HG03097 (cell line): ENCODE data around the gene S100A2.
"Not testable (repeated sequence)": the region's sequence is repeated elsewhere in the genome, so short reads cannot be mapped to it uniquely, and the experiment has no call there.

Experiments
- ATAC-seq: cut with Tn5 transposase; IDR thresholded peaks from one replicate; pipeline ENCODE4 v1.9.1; 2021; ENCODE audit not compliant: unreplicated experiment, low FRiP score

S100A2 gene

GRCh38 chr1:153566414-153567371 lies 1.0 kb upstream of the S100A2 start:
- ATAC-seq = no peak

- no peak for ATAC-seq
Observed at GRCh38 chr1:153563991-153564390, 1.7 kb downstream of the S100A2 start.

- no peak for ATAC-seq
Observed at GRCh38 chr1:153563483-153563901, 2.2 kb downstream of the S100A2 start.

GRCh38 chr1:153562021-153562420 lies 3.6 kb downstream of the S100A2 start:
- not testable (repeated sequence) for ATAC-seq

DNA sequence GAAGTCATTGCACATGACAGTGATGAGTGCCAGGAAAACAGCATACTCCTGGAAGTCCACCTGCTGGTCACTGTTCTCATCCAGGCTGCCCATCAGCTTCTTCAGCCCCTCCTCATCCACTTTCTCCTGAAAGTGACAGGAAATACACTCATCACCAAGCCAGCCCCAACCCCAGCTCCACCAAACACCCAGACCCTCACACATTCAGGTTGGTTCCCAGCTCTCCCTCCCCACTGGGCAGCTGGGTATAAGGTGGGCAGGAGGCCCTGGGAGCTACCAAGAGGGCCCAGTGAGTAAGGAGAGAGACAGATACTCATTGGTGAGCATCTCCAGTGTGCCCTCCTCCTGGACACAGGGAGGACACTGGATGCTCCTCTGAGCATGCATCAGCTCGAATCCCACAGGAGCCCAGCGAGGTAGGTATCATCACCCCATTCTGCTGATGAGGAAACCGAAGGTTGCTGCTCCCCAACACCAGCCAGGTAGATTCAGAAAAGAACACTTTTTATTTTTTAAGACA lies 4.1 kb downstream of the S100A2 start:
- no peak for ATAC-seq

- ATAC-seq = no peak
Observed at GRCh38 chr1:153560771-153561465, 4.7 kb downstream of the S100A2 start.

GRCh38 chr1:153560241-153560640 lies 5.4 kb downstream of the S100A2 start:
- no peak for ATAC-seq

DNA sequence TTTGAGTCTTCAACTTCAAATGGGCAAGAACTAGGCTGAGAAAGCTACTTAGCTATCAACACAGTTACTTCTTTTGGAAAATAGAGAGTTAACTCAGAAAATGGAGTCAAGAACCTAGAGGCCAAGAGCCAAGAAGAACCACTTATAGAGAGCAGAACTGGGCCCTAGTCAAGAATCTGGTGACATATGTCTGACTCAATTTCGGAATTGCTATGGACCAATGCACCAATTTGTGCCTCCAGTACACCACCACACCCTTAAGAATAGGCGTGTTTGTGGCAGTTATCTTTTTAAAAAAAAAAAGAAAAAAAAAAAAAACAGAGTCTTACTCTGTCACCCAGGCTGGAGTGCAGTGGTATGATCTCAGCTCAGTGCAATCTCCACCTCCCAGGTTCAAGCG lies 7.8 kb downstream of the S100A2 start:
- ATAC-seq = no peak

GRCh38 chr1:153556348-153556747 lies 9.3 kb downstream of the S100A2 start:
- no peak for ATAC-seq

- ATAC-seq = no peak
Observed at GRCh38 chr1:153553830-153554541, 11.7 kb downstream of the S100A2 start.

GRCh38 chr1:153553096-153553495 lies 12.5 kb downstream of the S100A2 start:
- ATAC-seq = no peak

- no peak for ATAC-seq
Observed at GRCh38 chr1:153552335-153552734, 13.3 kb downstream of the S100A2 start.

GRCh38 chr1:153550827-153551500 lies 14.7 kb downstream of the S100A2 start:
- no peak for ATAC-seq

GRCh38 chr1:153550398-153550758 lies 15.3 kb downstream of the S100A2 start:
- no peak for ATAC-seq

- ATAC-seq = no peak
Observed at GRCh38 chr1:153549741-153550397, 15.8 kb downstream of the S100A2 start.

DNA sequence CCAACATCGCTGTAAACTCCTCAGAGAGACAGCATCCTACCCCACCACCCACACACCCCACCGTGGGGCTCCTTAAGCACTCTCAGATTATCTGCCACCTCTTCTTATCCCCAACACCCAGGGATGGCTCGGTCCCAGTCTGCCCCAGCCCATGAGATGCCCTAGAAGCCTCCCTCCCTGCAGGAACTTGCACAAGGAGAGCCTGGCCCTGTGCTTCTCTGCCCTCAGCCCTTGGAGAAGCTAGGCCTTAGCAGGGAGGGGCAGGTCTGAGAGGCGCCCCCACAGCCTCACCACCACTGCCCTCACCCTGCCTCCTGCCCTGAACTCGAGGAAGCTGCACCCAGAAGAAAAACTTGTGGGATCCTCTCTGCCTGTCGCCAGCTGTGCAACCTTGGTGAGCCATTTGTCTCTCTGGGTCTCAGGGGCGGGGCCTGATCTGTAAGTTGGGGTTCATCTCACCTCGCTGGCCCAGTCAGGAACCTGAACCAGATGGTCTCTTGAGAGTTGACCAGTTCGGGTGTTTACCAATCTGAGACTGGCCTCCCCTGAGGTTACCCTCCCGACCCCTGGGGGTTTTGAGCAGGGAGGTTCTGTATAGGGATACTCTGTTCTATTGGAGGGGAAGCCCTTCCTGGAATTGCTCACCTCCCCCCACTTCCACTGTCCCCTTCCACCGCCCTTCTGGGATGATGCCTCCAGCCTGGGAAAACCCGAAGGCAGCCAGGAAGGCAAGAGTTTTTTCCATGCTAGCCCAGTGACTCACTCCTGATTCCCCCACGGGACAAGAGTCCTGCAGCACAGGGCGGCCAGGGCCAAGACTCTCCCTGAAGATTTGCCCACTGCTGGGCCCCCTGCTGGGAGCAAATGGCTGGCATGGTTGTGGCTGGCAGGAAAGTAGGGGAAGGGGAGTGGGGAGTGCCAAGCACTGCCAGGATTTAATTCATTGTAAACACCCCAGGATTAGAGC lies 16.6 kb downstream of the S100A2 start, which contains the start of gene S100A3:
TSS of gene S100A3 (minus strand) at position 537 of the 967 bp plus-strand sequence. CDS start 773 bp downstream, outside the sequence.
- ATAC-seq = no peak

- ATAC-seq = no peak
Observed at GRCh38 chr1:153547560-153548551, 17.8 kb downstream of the S100A2 start.
